ENCODE data around the gene CDC7.

- no peak for TF ChIP-seq CTCF (IDR thresholded peaks at IDR 0.05; ENCODE audit: low read length)
- TF ChIP-seq EZH2phosphoT487 (IDR thresholded peaks at IDR 0.05; ENCODE audit: low read length) = no peak
- no peak for TF ChIP-seq EZH2 (optimal IDR thresholded peaks at IDR 0.05; ENCODE audit: low read depth, low read length)
These were observed 2.8 kb downstream of the CDC7 start for GRCh38 chr1:91503332-91503900.
